ENCODE results near the gene LYZL2.
"Not testable (repeated sequence)": the region's sequence is repeated elsewhere in the genome, so short reads cannot be mapped to it uniquely, and the experiment has no call there.

DNA sequence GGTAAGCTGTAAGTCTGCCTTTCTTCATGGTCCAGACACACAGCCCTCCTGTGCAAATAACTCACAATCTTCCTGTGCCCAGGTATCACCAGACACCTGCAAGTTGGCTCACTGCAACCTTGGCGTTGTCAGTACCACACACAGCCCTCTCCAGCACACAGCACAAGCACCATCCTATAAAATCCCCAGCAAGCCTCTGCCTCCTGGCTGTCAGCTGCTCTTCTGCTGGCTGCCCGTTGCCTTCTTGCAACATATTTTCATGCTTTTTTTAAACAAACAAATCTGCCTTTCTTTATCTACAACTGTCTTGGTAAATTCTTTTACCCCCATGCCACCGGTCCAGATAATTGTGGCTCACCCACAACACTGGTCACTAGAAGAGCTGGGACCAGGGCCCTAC, 36.8 kb downstream of the LYZL2 start:
- TF ChIP-seq, protein P1, sequence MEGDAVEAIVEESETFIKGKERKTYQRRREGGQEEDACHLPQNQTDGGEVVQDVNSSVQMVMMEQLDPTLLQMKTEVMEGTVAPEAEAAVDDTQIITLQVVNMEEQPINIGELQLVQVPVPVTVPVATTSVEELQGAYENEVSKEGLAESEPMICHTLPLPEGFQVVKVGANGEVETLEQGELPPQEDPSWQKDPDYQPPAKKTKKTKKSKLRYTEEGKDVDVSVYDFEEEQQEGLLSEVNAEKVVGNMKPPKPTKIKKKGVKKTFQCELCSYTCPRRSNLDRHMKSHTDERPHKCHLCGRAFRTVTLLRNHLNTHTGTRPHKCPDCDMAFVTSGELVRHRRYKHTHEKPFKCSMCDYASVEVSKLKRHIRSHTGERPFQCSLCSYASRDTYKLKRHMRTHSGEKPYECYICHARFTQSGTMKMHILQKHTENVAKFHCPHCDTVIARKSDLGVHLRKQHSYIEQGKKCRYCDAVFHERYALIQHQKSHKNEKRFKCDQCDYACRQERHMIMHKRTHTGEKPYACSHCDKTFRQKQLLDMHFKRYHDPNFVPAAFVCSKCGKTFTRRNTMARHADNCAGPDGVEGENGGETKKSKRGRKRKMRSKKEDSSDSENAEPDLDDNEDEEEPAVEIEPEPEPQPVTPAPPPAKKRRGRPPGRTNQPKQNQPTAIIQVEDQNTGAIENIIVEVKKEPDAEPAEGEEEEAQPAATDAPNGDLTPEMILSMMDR (IDR thresholded peaks at IDR 0.05): not testable (repeated sequence)
- not testable (repeated sequence) for TF ChIP-seq POLR2AphosphoS5, POLR2A (IDR thresholded peaks at IDR 0.05)

Data from prostate gland (tissue), 2 donors.